ENCODE data around the gene NT5C1A. TPM values are rescaled to one million over a fixed set of nuclear protein-coding genes. Genes with fewer than 3 reads are reported as not detected.

Gene NT5C1A
- total and polyA plus RNA-seq, 2 donors (not counting 1 experiment from before 2014, with no cell fraction given) = not detected

- ChIA-PET CTCF (interaction anchor here (0.7 to 11.2 kb wide), 6 partner anchors 8 to 52 kb away, joined by 3 to 190 read pairs (median 22); partner anchors contain the start of gene NT5C1A), POLR2A (no interaction called here)
Measured at GRCh38 chr1:39659538-39659937, 12.4 kb downstream of the NT5C1A start.

DNA sequence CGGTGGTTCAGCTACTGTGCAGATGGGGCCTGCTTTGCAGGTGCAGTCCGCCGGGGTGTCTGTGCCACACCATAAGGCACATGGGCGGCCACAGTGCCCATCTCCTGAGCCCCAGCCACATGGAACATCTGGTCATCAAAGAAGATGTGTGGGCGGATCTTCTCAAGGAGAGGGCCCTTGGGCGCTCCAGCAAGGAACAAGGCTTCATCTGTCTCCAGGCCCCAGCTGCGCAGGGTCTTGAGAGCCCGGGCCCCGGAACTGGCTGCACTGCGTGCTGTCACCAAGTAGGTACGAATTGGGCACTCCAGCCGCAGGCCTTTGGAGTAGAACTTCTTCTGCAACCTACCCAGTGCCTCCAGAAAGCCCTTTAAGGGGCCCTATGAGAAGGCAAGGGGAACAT lies 12.8 kb downstream of the NT5C1A start:
- Histone ChIP-seq H3K4me1 (ENCODE audit: control insufficient read depth in 2 of 2, insufficient read depth in 2 of 2, low read length in 2 of 2) (peaks cover 0 to 4% of the 10 kb centered on the region in 2 donors), H3K36me3 (replicated peaks in 1 of 2; ENCODE audit: control extremely low read depth in 1 of 2, control insufficient read depth in 1 of 2, extremely low read depth in 1 of 2, insufficient read depth in 2 of 2, low read length in 1 of 2) (no peaks in the 10 kb centered on the region), H4K20me1 (ENCODE audit: control insufficient read depth, insufficient read depth, low read length, poor library complexity, severe bottlenecking) (no peaks in the 10 kb centered on the region), H2AFZ (ENCODE audit: insufficient read depth, low read depth, low read length, poor library complexity, severe bottlenecking) (no peak overlapping the region), H3K79me2 (ENCODE audit: control insufficient read depth, insufficient read depth, low read length) (no peaks in the 10 kb centered on the region), H3K4me2 (replicated peaks; ENCODE audit: low read depth, low read length, poor library complexity, severe bottlenecking) (no peak overlapping the region), H3K9me3 (ENCODE audit: control extremely low read depth in 1 of 3, control insufficient read depth in 2 of 3, insufficient read depth in 1 of 3, low read length in 2 of 3) (no peaks in the 10 kb centered on the region), H3K27me3 (replicated peaks in 1 of 4; ENCODE audit: control extremely low read depth in 1 of 4, control insufficient read depth in 3 of 4, insufficient read depth in 4 of 4, low read length in 3 of 4) (peaks cover 0 to 7% (median 2%) of the 10 kb centered on the region in 4 experiments), H3K4me3 (ENCODE audit: control extremely low read depth in 1 of 5, extremely low read depth in 1 of 5, insufficient read depth in 1 of 5, low read depth in 2 of 5, low read length in 4 of 5) (no peak overlapping the region), H3K27ac (ENCODE audit: low read length in 2 of 2) (no peak overlapping the region), H3K9ac (ENCODE audit: low read length) (no peak overlapping the region)
- Mint-ChIP-seq H3K4me1 (peaks cover 2% of the 10 kb centered on the region), H3K4me3 (no peak overlapping the region), H3K27ac (no peak overlapping the region), H3K9me3 (ENCODE audit: insufficient read depth) (no peaks in the 10 kb centered on the region), H3K27me3 (peaks cover 4% of the 10 kb centered on the region)
- ChIA-PET CTCF (interaction anchor here (0.8 to 11.2 kb wide), 7 partner anchors 11 to 139 kb away, joined by 3 to 190 read pairs (median 11); partner anchors contain the start of gene NT5C1A), POLR2A (no interaction called here)
- DNase-seq (no peak), ATAC-seq (ENCODE audit: low read depth) (no peak)
- intact Hi-C loops (cut with micrococcal nuclease) = no loop called here
- WGBS (ENCODE audit: insufficient coverage) = 97% methylated on average over 12 of the region's 12 CpGs
- TF ChIP-seq, protein P1, sequence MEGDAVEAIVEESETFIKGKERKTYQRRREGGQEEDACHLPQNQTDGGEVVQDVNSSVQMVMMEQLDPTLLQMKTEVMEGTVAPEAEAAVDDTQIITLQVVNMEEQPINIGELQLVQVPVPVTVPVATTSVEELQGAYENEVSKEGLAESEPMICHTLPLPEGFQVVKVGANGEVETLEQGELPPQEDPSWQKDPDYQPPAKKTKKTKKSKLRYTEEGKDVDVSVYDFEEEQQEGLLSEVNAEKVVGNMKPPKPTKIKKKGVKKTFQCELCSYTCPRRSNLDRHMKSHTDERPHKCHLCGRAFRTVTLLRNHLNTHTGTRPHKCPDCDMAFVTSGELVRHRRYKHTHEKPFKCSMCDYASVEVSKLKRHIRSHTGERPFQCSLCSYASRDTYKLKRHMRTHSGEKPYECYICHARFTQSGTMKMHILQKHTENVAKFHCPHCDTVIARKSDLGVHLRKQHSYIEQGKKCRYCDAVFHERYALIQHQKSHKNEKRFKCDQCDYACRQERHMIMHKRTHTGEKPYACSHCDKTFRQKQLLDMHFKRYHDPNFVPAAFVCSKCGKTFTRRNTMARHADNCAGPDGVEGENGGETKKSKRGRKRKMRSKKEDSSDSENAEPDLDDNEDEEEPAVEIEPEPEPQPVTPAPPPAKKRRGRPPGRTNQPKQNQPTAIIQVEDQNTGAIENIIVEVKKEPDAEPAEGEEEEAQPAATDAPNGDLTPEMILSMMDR (IDR thresholded peaks at IDR 0.05) = no peak

More at GRCh38 chr1:39659538-39659937, 12.4 kb downstream of the NT5C1A start:
- intact Hi-C loops (cut with micrococcal nuclease) = no loop called here
- no peaks in the 10 kb centered on the region for H3K79me2 ChIP-seq (ENCODE audit: control insufficient read depth, insufficient read depth, low read length)
- H3K27ac ChIP-seq (ENCODE audit: low read length in 2 of 2) = no peak overlapping the region
- no peak for ATAC-seq (ENCODE audit: low read depth)
- Mint-ChIP-seq H3K27me3 (peaks cover under 1% of the 10 kb centered on the region), H3K4me3 (no peak overlapping the region), H3K27ac (no peak overlapping the region), H3K9me3 (ENCODE audit: insufficient read depth) (no peaks in the 10 kb centered on the region), H3K4me1 (peaks cover 2% of the 10 kb centered on the region)
- H3K9me3 ChIP-seq (ENCODE audit: control extremely low read depth in 1 of 3, control insufficient read depth in 2 of 3, insufficient read depth in 1 of 3, low read length in 2 of 3) = no peaks in the 10 kb centered on the region
- H3K4me1 ChIP-seq (ENCODE audit: control insufficient read depth in 2 of 2, insufficient read depth in 2 of 2, low read length in 2 of 2) = peaks cover 0 to 4% of the 10 kb centered on the region in 2 donors
- H3K4me3 ChIP-seq (ENCODE audit: control extremely low read depth in 1 of 5, extremely low read depth in 1 of 5, insufficient read depth in 1 of 5, low read depth in 2 of 5, low read length in 4 of 5) = no peak overlapping the region
- no peak for DNase-seq
- H4K20me1 ChIP-seq (ENCODE audit: control insufficient read depth, insufficient read depth, low read length, poor library complexity, severe bottlenecking) = no peaks in the 10 kb centered on the region
- no peak overlapping the region for H3K4me2 ChIP-seq (replicated peaks; ENCODE audit: low read depth, low read length, poor library complexity, severe bottlenecking)
- no peaks in the 10 kb centered on the region for H3K36me3 ChIP-seq (replicated peaks in 1 of 2; ENCODE audit: control extremely low read depth in 1 of 2, control insufficient read depth in 1 of 2, extremely low read depth in 1 of 2, insufficient read depth in 2 of 2, low read length in 1 of 2)
- no peak for TF ChIP-seq EZH2 (IDR thresholded peaks at IDR 0.05; ENCODE audit: borderline replicate concordance, insufficient read depth, low read depth, low read length, poor library complexity, severe bottlenecking)
- TF ChIP-seq, protein P1 (IDR thresholded peaks at IDR 0.05) = no peak
- H3K27me3 ChIP-seq (replicated peaks in 1 of 4; ENCODE audit: control extremely low read depth in 1 of 4, control insufficient read depth in 3 of 4, insufficient read depth in 4 of 4, low read length in 3 of 4) = peaks cover 0 to 4% (median 0%) of the 10 kb centered on the region in 4 experiments
- H3K9ac ChIP-seq (ENCODE audit: low read length) = no peak overlapping the region
- WGBS (ENCODE audit: insufficient coverage) = 100% methylated on average over 2 of the region's 5 CpGs
- no peak overlapping the region for H2AFZ ChIP-seq (ENCODE audit: insufficient read depth, low read depth, low read length, poor library complexity, severe bottlenecking)
